ENCODE measurements around the gene SOCS7. TPM values are rescaled to one million over a fixed set of nuclear protein-coding genes. Genes with fewer than 3 reads are reported as not detected.
A peak's percentile ranks its signal among the peaks of the same experiment; 100 is the strongest.

SOCS7 gene
- total RNA-seq, 1 donor from 2014 or later: 17.8 TPM

GRCh38 chr17:38451030-38451839 is 99.6 kb downstream of the SOCS7 start:
- intact Hi-C loops (cut with DNase I): loop anchor here (2.0 to 5.0 kb wide), 2 partner anchors 16 to 296 kb away; partner anchors contain the start of gene PCGF2
- no peak for DNase-seq (ENCODE audit: low spot score)

GRCh38 chr17:38451840-38452529 is 100.3 kb downstream of the SOCS7 start:
- intact Hi-C loops (cut with DNase I): loop anchor here (2.0 to 5.0 kb wide), 2 partner anchors 15 to 295 kb away; partner anchors contain the start of gene PCGF2
- DNase-seq (ENCODE audit: low spot score): no peak

- DNase-seq (ENCODE audit: low spot score): no peak
- intact Hi-C loops (cut with DNase I): loop anchor here (5.0 kb wide), 1 partner anchor 295 kb away; the partner anchor contains the start of gene PCGF2
These were observed 101.1 kb downstream of the SOCS7 start for GRCh38 chr17:38452719-38453118.

GRCh38 chr17:38453951-38454421 is 102.3 kb downstream of the SOCS7 start:
- DNase-seq (ENCODE audit: low spot score): no peak
- intact Hi-C loops (cut with DNase I): loop anchor here (1.0 to 5.0 kb wide), 2 partner anchors 10 to 293 kb away; partner anchors contain the start of gene PCGF2

- intact Hi-C loops (cut with DNase I): loop anchor here (1.0 to 5.0 kb wide), 2 partner anchors 10 to 293 kb away; partner anchors contain the start of gene PCGF2
- DNase-seq (ENCODE audit: low spot score): peak; percentile 92
These were observed 102.9 kb downstream of the SOCS7 start for GRCh38 chr17:38454532-38454931.

Other genes starting within 250 kb of the SOCS7 start
- not detected for gene TBC1D3E, start 223.9 kb upstream of the SOCS7 start, total RNA-seq
- gene TBC1D3, start 159.3 kb upstream of the SOCS7 start, total RNA-seq: not detected
- gene MRPL45, start 54.7 kb upstream of the SOCS7 start, total RNA-seq: 26.3 TPM
- gene GPR179, start 7.9 kb upstream of the SOCS7 start, total RNA-seq: 0.16 TPM
- 96.8 TPM for gene ARHGAP23, start 76.6 kb downstream of the SOCS7 start, total RNA-seq

All from cardiac septum (tissue), 1 donor.